ENCODE results near the gene PYCARD. TPM values are rescaled to one million over a fixed set of nuclear protein-coding genes. Genes with fewer than 3 reads are reported as not detected.
A peak's percentile ranks its signal among the peaks of the same experiment; 100 is the strongest.

Gene PYCARD
- total and polyA plus RNA-seq, 2 donors: 55.3 to 62.7 TPM

DNA sequence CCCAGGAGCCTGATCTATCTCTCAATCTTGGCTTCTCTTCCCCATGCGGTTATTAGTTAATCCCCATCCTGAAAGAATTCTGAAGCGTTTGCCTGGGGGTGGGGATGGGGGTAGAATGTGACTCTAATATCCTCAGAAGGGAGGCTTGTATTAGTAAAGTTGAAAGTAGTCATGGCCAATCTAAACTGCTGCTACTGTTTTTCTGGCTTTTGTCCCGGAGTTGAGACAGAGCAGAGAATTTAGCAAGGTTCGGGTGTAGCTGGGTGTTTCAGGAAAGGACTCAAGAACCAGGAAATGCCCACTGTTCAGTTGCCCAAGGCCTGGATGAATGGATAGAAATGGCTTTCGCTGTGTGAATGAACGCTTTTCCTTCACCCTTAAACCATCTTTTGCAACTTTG, 39.6 kb upstream of the PYCARD start:
- Histone ChIP-seq H3K4me1 (ENCODE audit: control insufficient read depth in 2 of 2, insufficient read depth in 2 of 2, low read length in 2 of 2) (no peaks in the 10 kb centered on the region), H3K27me3 (ENCODE audit: control insufficient read depth in 2 of 2, insufficient read depth in 1 of 2, low read length in 1 of 2) (no peaks in the 10 kb centered on the region), H3K9me3 (ENCODE audit: control insufficient read depth in 2 of 2, insufficient read depth in 1 of 2, low read length in 1 of 2) (no peaks in the 10 kb centered on the region), H3K27ac (ENCODE audit: low read depth in 1 of 2, low read length in 1 of 2) (no peak overlapping the region), H3K4me3 (ENCODE audit: low read length in 2 of 2) (no peak overlapping the region), H3K36me3 (ENCODE audit: control insufficient read depth in 2 of 2, insufficient read depth in 2 of 2, low read length in 1 of 2) (no peaks in the 10 kb centered on the region)
- no peak for DNase-seq (ENCODE audit: low read depth in 6 of 9, low spot score in 9 of 9)
- WGBS: 90% methylated on average over 6 of the region's 6 CpGs

DNA sequence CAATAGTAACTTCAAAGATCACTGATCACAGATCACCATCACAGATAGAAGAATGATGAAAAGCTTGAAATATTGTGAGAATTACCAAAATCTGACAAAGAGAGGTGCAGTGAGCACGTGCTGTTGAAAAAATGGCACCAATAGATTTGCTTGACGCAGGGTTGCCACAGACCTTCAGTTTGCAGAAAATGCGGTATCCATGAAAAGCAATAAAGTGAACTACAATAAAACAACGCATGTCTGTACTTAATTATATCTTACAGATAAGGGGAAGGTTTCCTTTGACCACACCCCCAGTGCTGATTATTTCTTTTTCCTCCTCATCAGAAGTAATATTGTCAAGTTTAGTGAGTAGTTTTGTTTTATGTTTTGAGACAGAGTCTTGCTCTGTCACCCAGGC, 35.5 kb upstream of the PYCARD start:
- Histone ChIP-seq H3K27me3 (ENCODE audit: control insufficient read depth in 2 of 2, insufficient read depth in 1 of 2, low read length in 1 of 2) (no peaks in the 10 kb centered on the region), H3K36me3 (ENCODE audit: control insufficient read depth in 2 of 2, insufficient read depth in 2 of 2, low read length in 1 of 2) (no peaks in the 10 kb centered on the region), H3K9me3 (ENCODE audit: control insufficient read depth in 2 of 2, insufficient read depth in 1 of 2, low read length in 1 of 2) (no peaks in the 10 kb centered on the region), H3K4me3 (ENCODE audit: low read length in 2 of 2) (no peak overlapping the region), H3K27ac (ENCODE audit: low read depth in 1 of 2, low read length in 1 of 2) (no peak overlapping the region), H3K4me1 (ENCODE audit: control insufficient read depth in 2 of 2, insufficient read depth in 2 of 2, low read length in 2 of 2) (no peaks in the 10 kb centered on the region)
- DNase-seq (ENCODE audit: low read depth in 6 of 9, low spot score in 9 of 9): no peak
- WGBS: 95% methylated on average over 4 of the region's 4 CpGs

DNA sequence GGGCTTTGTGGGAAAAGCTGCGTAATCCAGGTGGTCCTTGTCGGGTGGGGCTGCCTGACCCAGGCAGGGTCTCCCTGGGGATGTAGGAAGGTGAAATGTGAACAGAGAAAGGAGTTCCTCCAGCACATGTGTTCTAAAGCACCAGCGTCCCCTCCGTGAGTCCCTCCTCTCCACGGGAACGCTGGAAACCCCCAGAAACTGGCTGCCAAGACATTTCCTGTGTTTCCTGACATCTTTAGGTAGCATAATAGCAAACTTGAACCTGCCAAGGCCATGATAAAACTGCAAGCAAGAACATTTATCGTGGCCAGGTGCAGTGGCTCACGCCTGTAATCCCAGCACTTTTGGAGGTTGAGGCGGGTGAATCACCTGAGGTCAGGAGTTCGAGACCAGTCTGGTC, 26.9 kb upstream of the PYCARD start:
- 55% methylated on average over 10 of the region's 10 CpGs for WGBS
- Histone ChIP-seq H3K27me3 (ENCODE audit: control insufficient read depth in 2 of 2, insufficient read depth in 1 of 2, low read length in 1 of 2) (no peaks in the 10 kb centered on the region), H3K27ac (ENCODE audit: low read depth in 1 of 2, low read length in 1 of 2) (peak overlapping the region; percentile 52 to 58), H3K9me3 (ENCODE audit: control insufficient read depth in 2 of 2, insufficient read depth in 1 of 2, low read length in 1 of 2) (no peaks in the 10 kb centered on the region), H3K4me1 (ENCODE audit: control insufficient read depth in 2 of 2, insufficient read depth in 2 of 2, low read length in 2 of 2) (no peaks in the 10 kb centered on the region), H3K36me3 (ENCODE audit: control insufficient read depth in 2 of 2, insufficient read depth in 2 of 2, low read length in 1 of 2) (no peaks in the 10 kb centered on the region), H3K4me3 (ENCODE audit: low read length in 2 of 2) (no peak overlapping the region)
- DNase-seq (ENCODE audit: low read depth in 6 of 9, low spot score in 9 of 9): peak in 1 of 9 donors; percentile 28

DNA sequence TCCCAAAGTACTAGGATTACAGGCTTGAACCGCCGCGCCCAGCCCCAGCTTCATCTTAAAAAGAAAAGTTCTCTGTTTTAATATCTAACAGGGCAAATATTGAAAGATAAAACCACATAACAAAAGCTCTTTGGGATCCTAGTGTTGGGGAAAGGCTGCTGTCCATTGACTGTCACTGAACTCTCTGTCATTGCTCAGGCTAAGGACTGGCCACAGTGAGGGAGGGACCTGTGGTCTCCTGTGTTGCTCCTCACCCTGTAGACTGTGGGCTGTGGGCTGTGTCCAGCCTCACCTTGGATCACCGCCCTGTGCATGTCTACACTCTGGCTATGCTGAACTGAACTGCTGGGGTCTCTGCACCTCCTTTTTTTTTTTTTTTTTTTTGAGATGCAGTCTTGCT, 25.6 kb upstream of the PYCARD start:
- no peak for DNase-seq (ENCODE audit: low read depth in 6 of 9, low spot score in 9 of 9)
- 98% methylated on average over 4 of the region's 4 CpGs for WGBS
- no peak overlapping the region for H3K4me3 ChIP-seq (ENCODE audit: low read length in 2 of 2)
- no peaks in the 10 kb centered on the region for H3K4me1 ChIP-seq (ENCODE audit: control insufficient read depth in 2 of 2, insufficient read depth in 2 of 2, low read length in 2 of 2)
- no peaks in the 10 kb centered on the region for H3K27me3 ChIP-seq (ENCODE audit: control insufficient read depth in 2 of 2, insufficient read depth in 1 of 2, low read length in 1 of 2)
- no peaks in the 10 kb centered on the region for H3K9me3 ChIP-seq (ENCODE audit: control insufficient read depth in 2 of 2, insufficient read depth in 1 of 2, low read length in 1 of 2)
- no peaks in the 10 kb centered on the region for H3K36me3 ChIP-seq (ENCODE audit: control insufficient read depth in 2 of 2, insufficient read depth in 2 of 2, low read length in 1 of 2)
- no peak overlapping the region for H3K27ac ChIP-seq (ENCODE audit: low read depth in 1 of 2, low read length in 1 of 2)

DNA sequence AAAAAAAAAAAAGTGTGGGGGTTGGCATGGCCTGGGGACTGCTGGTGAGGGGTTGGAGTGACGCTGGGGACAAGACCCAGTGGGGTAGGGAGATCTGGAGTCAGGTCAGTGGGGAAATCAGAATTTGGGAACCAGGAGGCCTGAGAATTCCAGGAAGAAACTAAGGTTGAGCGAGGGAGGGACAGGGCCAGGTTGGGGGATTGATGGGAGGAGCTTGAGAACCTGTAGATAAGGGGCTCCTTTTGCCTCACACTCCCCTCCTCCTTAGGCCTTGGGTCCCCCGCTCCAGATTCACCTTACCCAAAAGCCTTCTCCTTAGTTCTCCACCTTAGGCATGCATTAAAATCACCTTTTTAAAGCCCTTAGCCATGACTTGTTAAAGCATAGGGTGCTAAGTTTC, 22.6 kb upstream of the PYCARD start:
- H3K36me3 ChIP-seq (ENCODE audit: control insufficient read depth in 2 of 2, insufficient read depth in 2 of 2, low read length in 1 of 2): no peaks in the 10 kb centered on the region
- no peaks in the 10 kb centered on the region for H3K4me1 ChIP-seq (ENCODE audit: control insufficient read depth in 2 of 2, insufficient read depth in 2 of 2, low read length in 2 of 2)
- no peak overlapping the region for H3K27ac ChIP-seq (ENCODE audit: low read depth in 1 of 2, low read length in 1 of 2)
- WGBS: 98% methylated on average over 3 of the region's 3 CpGs
- no peak for DNase-seq (ENCODE audit: low read depth in 6 of 9, low spot score in 9 of 9)
- no peaks in the 10 kb centered on the region for H3K9me3 ChIP-seq (ENCODE audit: control insufficient read depth in 2 of 2, insufficient read depth in 1 of 2, low read length in 1 of 2)
- H3K4me3 ChIP-seq (ENCODE audit: low read length in 2 of 2): no peak overlapping the region
- peaks cover 0 to 9% of the 10 kb centered on the region in 2 donors for H3K27me3 ChIP-seq (ENCODE audit: control insufficient read depth in 2 of 2, insufficient read depth in 1 of 2, low read length in 1 of 2)

DNA sequence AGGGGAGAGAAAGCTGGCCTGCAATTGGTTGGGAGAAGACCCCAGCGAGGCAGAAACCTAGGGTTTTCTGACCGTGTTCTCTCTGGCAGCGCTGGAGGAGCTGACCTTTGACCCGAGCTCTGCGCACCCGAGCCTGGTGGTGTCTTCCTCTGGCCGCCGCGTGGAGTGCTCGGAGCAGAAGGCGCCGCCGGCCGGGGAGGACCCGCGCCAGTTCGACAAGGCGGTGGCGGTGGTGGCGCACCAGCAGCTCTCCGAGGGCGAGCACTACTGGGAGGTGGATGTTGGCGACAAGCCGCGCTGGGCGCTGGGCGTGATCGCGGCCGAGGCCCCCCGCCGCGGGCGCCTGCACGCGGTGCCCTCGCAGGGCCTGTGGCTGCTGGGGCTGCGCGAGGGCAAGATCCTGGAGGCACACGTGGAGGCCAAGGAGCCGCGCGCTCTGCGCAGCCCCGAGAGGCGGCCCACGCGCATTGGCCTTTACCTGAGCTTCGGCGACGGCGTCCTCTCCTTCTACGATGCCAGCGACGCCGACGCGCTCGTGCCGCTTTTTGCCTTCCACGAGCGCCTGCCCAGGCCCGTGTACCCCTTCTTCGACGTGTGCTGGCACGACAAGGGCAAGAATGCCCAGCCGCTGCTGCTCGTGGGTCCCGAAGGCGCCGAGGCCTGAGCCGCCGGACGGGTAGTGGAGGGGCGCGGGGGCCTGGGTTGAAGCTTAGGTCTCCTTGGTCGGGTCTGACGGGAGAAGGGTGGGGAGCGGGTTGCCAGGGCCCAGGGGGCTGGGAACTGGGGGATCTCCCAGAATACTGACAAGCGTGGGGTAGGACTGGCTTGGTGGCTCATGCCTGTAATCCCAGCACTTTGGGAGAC, 21.8 kb upstream of the PYCARD start:
- DNase-seq (ENCODE audit: low read depth in 6 of 9, low spot score in 9 of 9): no peak
- Histone ChIP-seq H3K4me1 (ENCODE audit: control insufficient read depth in 2 of 2, insufficient read depth in 2 of 2, low read length in 2 of 2) (no peaks in the 10 kb centered on the region), H3K9me3 (ENCODE audit: control insufficient read depth in 2 of 2, insufficient read depth in 1 of 2, low read length in 1 of 2) (no peaks in the 10 kb centered on the region), H3K4me3 (ENCODE audit: low read length in 2 of 2) (no peak overlapping the region), H3K36me3 (ENCODE audit: control insufficient read depth in 2 of 2, insufficient read depth in 2 of 2, low read length in 1 of 2) (no peaks in the 10 kb centered on the region), H3K27ac (ENCODE audit: low read depth in 1 of 2, low read length in 1 of 2) (no peak overlapping the region), H3K27me3 (ENCODE audit: control insufficient read depth in 2 of 2, insufficient read depth in 1 of 2, low read length in 1 of 2) (peaks cover 0 to 11% of the 10 kb centered on the region in 2 donors)
- 97% methylated on average over 80 of the region's 80 CpGs for WGBS

DNA sequence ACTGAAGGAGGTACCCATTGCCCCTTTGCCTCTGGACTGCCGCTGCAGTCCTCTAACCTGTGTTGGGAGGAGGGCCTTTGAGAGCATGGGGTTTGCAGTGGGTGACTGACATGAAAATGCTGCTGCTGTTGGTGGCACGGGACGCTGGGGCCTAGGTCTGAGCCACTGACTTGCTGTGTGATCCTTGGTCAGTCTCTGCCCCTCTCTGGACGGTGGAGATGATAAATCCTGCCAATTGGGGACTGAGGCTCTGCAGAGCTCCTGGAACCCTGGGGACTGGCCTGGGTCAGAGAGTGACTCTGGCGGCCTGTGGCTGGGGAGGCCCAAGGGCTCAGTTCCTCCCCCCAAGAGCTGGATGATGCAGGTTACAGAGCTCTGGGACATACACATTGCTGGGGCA, 20.5 kb upstream of the PYCARD start:
- no peaks in the 10 kb centered on the region for H3K4me1 ChIP-seq (ENCODE audit: control insufficient read depth in 2 of 2, insufficient read depth in 2 of 2, low read length in 2 of 2)
- H3K27ac ChIP-seq (ENCODE audit: low read depth in 1 of 2, low read length in 1 of 2): no peak overlapping the region
- no peak overlapping the region for H3K4me3 ChIP-seq (ENCODE audit: low read length in 2 of 2)
- H3K9me3 ChIP-seq (ENCODE audit: control insufficient read depth in 2 of 2, insufficient read depth in 1 of 2, low read length in 1 of 2): no peaks in the 10 kb centered on the region
- no peaks in the 10 kb centered on the region for H3K36me3 ChIP-seq (ENCODE audit: control insufficient read depth in 2 of 2, insufficient read depth in 2 of 2, low read length in 1 of 2)
- H3K27me3 ChIP-seq (ENCODE audit: control insufficient read depth in 2 of 2, insufficient read depth in 1 of 2, low read length in 1 of 2): peaks cover under 1 to 22% of the 10 kb centered on the region in 2 donors
- DNase-seq (ENCODE audit: low read depth in 6 of 9, low spot score in 9 of 9): no peak
- over 99% methylated on average over 5 of the region's 5 CpGs for WGBS

DNA sequence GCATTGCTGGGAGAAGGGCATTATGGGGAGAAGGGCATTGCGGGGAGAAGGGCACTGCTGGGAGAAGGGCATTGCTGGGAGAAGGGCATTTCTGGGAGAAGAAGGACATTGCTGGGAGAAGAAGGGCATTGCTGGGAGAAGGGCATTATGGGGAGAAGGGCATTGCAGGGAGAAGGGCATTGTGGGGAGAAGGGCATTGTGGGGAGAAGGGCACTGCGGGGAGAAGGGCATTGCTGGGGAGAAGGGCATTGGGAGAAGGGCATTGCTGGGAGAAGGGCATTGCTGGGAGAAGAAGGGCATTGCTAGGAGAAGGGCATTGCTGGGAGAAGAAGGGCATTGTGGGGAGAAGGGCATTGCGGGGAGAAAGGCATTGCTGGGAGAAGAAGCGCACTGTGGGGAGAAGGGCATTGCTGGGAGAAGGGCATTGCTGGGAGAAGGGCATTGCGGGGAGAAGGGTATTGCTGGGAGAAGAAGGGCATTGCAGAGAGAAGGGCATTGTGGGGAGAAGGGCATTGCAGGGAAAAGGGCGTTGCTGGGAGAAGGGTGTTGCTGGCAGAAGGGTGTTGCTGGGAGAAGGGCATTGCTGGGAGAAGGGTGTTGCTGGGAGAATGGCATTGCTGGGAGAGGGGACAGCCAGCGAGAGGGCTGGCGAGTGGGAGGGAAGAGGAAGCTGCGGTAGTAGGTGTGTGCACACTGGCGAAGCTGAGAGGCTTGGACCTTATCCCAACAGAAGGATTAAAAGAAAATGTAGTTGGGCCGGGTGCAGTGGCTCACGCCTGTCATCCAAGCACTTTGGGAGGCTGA, 19.0 kb upstream of the PYCARD start:
- no peaks in the 10 kb centered on the region for H3K36me3 ChIP-seq (ENCODE audit: control insufficient read depth in 2 of 2, insufficient read depth in 2 of 2, low read length in 1 of 2)
- WGBS: 83% methylated on average over 12 of the region's 12 CpGs
- peaks cover 12 to 37% of the 10 kb centered on the region in 2 donors for H3K27me3 ChIP-seq (ENCODE audit: control insufficient read depth in 2 of 2, insufficient read depth in 1 of 2, low read length in 1 of 2)
- H3K27ac ChIP-seq (ENCODE audit: low read depth in 1 of 2, low read length in 1 of 2): no peak overlapping the region
- peaks cover 0 to 4% of the 10 kb centered on the region in 2 donors for H3K4me1 ChIP-seq (ENCODE audit: control insufficient read depth in 2 of 2, insufficient read depth in 2 of 2, low read length in 2 of 2)
- DNase-seq (ENCODE audit: low read depth in 6 of 9, low spot score in 9 of 9): no peak
- H3K9me3 ChIP-seq (ENCODE audit: control insufficient read depth in 2 of 2, insufficient read depth in 1 of 2, low read length in 1 of 2): no peaks in the 10 kb centered on the region
- H3K4me3 ChIP-seq (ENCODE audit: low read length in 2 of 2): no peak overlapping the region

DNA sequence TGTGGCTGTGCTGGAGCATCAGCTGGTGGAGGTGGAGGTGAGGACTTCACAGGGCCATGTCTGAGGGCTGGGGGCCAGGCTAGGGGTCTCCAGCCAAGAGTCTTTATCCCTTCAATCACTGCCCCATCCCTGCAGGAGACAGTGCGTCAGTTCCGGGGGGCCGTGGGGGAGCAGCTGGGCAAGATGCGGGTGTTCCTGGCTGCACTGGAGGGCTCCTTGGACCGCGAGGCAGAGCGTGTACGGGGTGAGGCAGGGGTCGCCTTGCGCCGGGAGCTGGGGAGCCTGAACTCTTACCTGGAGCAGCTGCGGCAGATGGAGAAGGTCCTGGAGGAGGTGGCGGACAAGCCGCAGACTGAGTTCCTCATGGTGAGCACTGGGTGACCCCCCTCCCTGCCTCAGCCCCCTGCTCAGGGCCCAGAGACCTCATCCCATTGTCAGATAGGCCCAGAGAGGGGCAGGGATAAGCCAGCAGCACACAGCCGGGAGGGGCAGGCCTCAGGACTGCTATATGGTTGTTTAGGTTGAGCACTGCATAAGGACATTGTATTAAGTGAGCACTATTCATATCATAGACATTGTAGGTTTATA, 16.7 kb upstream of the PYCARD start:
- Histone ChIP-seq H3K9me3 (ENCODE audit: control insufficient read depth in 2 of 2, insufficient read depth in 1 of 2, low read length in 1 of 2) (no peaks in the 10 kb centered on the region), H3K27ac (ENCODE audit: low read depth in 1 of 2, low read length in 1 of 2) (no peak overlapping the region), H3K4me3 (ENCODE audit: low read length in 2 of 2) (no peak overlapping the region), H3K4me1 (ENCODE audit: control insufficient read depth in 2 of 2, insufficient read depth in 2 of 2, low read length in 2 of 2) (peaks cover 0 to 14% of the 10 kb centered on the region in 2 donors), H3K27me3 (ENCODE audit: control insufficient read depth in 2 of 2, insufficient read depth in 1 of 2, low read length in 1 of 2) (peaks cover 35 to 60% of the 10 kb centered on the region in 2 donors), H3K36me3 (ENCODE audit: control insufficient read depth in 2 of 2, insufficient read depth in 2 of 2, low read length in 1 of 2) (no peaks in the 10 kb centered on the region)
- no peak for DNase-seq (ENCODE audit: low read depth in 6 of 9, low spot score in 9 of 9)
- WGBS: 97% methylated on average over 15 of the region's 15 CpGs
